ENCODE measurements around the gene PGBD4.

The PGBD4 gene

DNA sequence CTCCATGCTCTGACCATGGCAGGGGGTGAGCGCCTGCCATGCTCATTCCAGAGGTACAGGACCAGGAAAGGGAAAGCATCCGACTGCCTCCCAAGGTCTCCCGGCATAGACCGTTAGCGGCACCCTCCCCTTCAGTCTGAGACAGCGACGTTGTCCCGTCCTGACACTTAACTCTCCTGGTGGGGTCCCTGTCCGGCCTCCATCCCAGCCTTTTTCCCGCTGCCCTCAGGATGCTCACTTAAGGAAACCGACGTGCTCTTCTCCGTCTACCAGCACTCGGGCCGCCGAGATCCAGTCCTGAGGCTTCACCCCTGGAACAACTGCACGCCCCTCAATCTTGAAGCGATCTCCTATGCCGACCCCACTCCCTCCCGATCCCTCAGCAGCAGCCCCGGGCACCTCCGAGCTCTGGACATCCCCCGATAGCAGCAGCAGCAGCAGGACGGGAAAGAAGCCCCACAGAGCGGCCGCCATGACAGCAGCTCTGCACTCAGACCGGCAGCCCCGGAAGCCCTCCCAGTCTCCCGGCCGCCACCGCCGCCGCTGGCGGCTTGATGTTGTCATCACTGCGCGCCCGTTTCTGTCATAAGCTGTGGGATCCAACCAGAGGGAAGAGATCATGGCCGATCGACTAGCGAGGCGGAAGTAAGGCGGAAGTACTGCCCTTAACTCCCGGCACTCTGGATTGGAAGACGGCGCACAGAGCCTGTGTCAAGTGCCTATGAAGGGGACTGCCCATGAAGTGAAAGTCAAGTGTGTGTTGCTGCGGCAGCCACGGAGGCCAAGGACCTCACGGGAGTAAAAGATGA is at the start of gene PGBD4, which contains the start of gene EMC7:
TSS of gene PGBD4 (plus strand) at position 718 of the 809 bp plus-strand sequence. CDS start 449 bp downstream, outside the sequence.
TSS of gene EMC7 (minus strand) at position 497 of the 809 bp plus-strand sequence. CDS start at position 474, 23 bp downstream.
- Histone ChIP-seq H3K9ac (ENCODE audit: low read length) (peak within 1 kb of the TSS; percentile 93), H3K9me3 (ENCODE audit: control insufficient read depth, insufficient read depth, low read depth, low read length) (no peaks in the 10 kb centered on the region), H3K4me3 (ENCODE audit: low read depth, low read length) (peak within 1 kb of the TSS; percentile 98), H3K27ac (ENCODE audit: low read depth, low read length) (0 out of 2 replicates have a peak within 1 kb of the TSS, but pooled peaks have one; percentile 5), H3K27me3 (ENCODE audit: control insufficient read depth, insufficient read depth, low read length) (no peaks in the 10 kb centered on the region), H3K36me3 (ENCODE audit: control insufficient read depth, insufficient read depth, low read length) (no peaks in the 10 kb centered on the region), H3K4me1 (ENCODE audit: control insufficient read depth, insufficient read depth, low read length) (no peaks in the 10 kb centered on the region)

GRCh38 chr15:34054081-34054707 is 47.7 kb upstream of the PGBD4 start:
- H3K4me1 ChIP-seq (ENCODE audit: control insufficient read depth, insufficient read depth, low read length): no peaks in the 10 kb centered on the region
- no peaks in the 10 kb centered on the region for H3K36me3 ChIP-seq (ENCODE audit: control insufficient read depth, insufficient read depth, low read length)
- no peak overlapping the region for H3K9ac ChIP-seq (ENCODE audit: low read length)
- H3K27me3 ChIP-seq (ENCODE audit: control insufficient read depth, insufficient read depth, low read length): no peaks in the 10 kb centered on the region
- no peak overlapping the region for H3K27ac ChIP-seq (ENCODE audit: low read depth, low read length)
- H3K9me3 ChIP-seq (ENCODE audit: control insufficient read depth, insufficient read depth, low read depth, low read length): peaks cover 15% of the 10 kb centered on the region; the same call in 1 of the 2 replicates
- no peak overlapping the region for H3K4me3 ChIP-seq (ENCODE audit: low read depth, low read length)

DNA sequence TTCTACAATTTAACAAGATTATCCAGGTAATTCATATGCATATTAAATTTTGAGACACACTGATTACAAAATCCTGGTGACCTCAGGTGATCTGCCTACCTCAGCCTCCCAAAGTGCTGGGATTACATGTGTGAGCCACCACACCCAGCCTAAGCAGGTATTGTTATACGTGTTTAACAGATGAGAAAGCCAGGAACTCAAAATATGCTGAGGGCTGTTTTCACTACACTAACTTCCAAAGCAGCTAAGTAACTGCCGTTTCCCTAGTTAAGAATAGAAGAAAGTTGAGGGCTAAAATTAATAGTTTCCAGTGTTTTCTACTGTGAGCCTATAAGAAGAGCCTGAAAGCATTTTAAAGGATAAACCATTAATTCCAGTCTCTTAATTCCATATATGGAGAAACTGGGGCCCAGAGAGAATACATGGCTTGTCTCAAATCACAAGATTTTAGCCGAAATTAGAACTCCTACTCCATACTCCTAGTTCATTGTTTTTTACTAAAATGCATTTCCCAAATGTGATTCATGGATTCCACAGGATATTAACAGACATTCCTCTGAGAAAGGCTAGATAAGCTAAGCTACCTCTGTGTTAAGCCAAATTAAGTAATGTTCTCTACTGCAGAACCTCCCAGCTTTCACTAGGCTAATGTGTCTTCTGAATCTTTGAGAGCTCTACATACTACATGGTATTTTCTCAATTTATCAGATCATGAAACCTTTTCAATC is 45.9 kb upstream of the PGBD4 start:
- Histone ChIP-seq H3K27me3 (ENCODE audit: control insufficient read depth, insufficient read depth, low read length) (no peaks in the 10 kb centered on the region), H3K4me1 (ENCODE audit: control insufficient read depth, insufficient read depth, low read length) (no peaks in the 10 kb centered on the region), H3K9me3 (ENCODE audit: control insufficient read depth, insufficient read depth, low read depth, low read length) (peaks cover 5% of the 10 kb centered on the region; the same call in 1 of the 2 replicates), H3K4me3 (ENCODE audit: low read depth, low read length) (no peak overlapping the region), H3K36me3 (ENCODE audit: control insufficient read depth, insufficient read depth, low read length) (no peaks in the 10 kb centered on the region), H3K27ac (ENCODE audit: low read depth, low read length) (no peak overlapping the region), H3K9ac (ENCODE audit: low read length) (no peak overlapping the region)

- Histone ChIP-seq H3K27me3 (ENCODE audit: control insufficient read depth, insufficient read depth, low read length) (no peaks in the 10 kb centered on the region), H3K9me3 (ENCODE audit: control insufficient read depth, insufficient read depth, low read depth, low read length) (no peaks in the 10 kb centered on the region; the same call in 1 of the 2 replicates), H3K9ac (ENCODE audit: low read length) (no peak overlapping the region), H3K27ac (ENCODE audit: low read depth, low read length) (no peak overlapping the region), H3K36me3 (ENCODE audit: control insufficient read depth, insufficient read depth, low read length) (no peaks in the 10 kb centered on the region), H3K4me3 (ENCODE audit: low read depth, low read length) (no peak overlapping the region), H3K4me1 (ENCODE audit: control insufficient read depth, insufficient read depth, low read length) (no peaks in the 10 kb centered on the region)
Observed at GRCh38 chr15:34056911-34057310, 45.0 kb upstream of the PGBD4 start.

DNA sequence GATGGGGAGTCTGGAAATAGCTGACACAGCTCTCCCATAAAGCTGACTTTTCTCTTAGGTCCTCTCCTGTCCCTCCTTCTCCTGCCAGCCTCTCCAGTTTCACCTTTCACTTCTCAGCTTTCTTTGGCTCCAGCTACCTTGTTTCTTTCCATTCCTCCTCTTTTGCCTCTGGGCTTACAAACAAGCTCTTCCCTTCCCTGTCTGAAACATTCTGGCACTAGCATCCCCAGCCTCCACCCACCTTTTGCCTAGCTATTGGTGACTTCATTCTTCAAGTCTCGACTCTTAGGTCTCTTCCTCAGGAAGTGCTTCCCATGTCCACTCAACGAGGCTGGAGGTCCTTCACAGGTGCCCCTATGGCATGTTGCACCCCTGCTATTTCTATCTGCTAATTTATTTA is 42.4 kb upstream of the PGBD4 start:
- Histone ChIP-seq H3K36me3 (ENCODE audit: control insufficient read depth, insufficient read depth, low read length) (no peaks in the 10 kb centered on the region), H3K27ac (ENCODE audit: low read depth, low read length) (no peak overlapping the region), H3K4me3 (ENCODE audit: low read depth, low read length) (no peak overlapping the region), H3K9ac (ENCODE audit: low read length) (no peak overlapping the region), H3K9me3 (ENCODE audit: control insufficient read depth, insufficient read depth, low read depth, low read length) (no peaks in the 10 kb centered on the region; the same call in 1 of the 2 replicates), H3K27me3 (ENCODE audit: control insufficient read depth, insufficient read depth, low read length) (no peaks in the 10 kb centered on the region), H3K4me1 (ENCODE audit: control insufficient read depth, insufficient read depth, low read length) (no peaks in the 10 kb centered on the region)

GRCh38 chr15:34059946-34060345 is 41.9 kb upstream of the PGBD4 start:
- Histone ChIP-seq H3K27me3 (ENCODE audit: control insufficient read depth, insufficient read depth, low read length) (no peaks in the 10 kb centered on the region), H3K36me3 (ENCODE audit: control insufficient read depth, insufficient read depth, low read length) (no peaks in the 10 kb centered on the region), H3K9me3 (ENCODE audit: control insufficient read depth, insufficient read depth, low read depth, low read length) (no peaks in the 10 kb centered on the region), H3K4me3 (ENCODE audit: low read depth, low read length) (no peak overlapping the region), H3K4me1 (ENCODE audit: control insufficient read depth, insufficient read depth, low read length) (no peaks in the 10 kb centered on the region), H3K9ac (ENCODE audit: low read length) (no peak overlapping the region), H3K27ac (ENCODE audit: low read depth, low read length) (no peak overlapping the region)

DNA sequence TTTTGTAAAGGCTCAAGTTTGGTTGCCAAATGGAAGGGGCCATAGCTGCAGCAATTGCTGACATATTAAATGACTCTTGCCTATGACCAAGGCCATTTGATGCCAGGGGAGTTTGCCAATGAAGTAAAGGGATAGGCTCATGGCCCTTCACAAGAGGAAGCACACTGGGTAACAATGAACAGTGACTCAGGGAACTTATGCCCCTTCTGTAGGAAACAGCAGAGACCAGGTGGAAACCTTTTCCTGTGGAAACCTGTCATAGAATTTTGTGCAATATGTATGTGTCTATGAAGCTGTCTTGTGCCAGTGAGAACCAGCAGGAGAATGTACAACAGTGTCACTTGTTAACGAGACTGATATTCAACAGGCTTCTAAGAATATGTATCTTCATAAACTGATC is 37.4 kb upstream of the PGBD4 start:
- H3K9me3 ChIP-seq (ENCODE audit: control insufficient read depth, insufficient read depth, low read depth, low read length): no peaks in the 10 kb centered on the region
- no peaks in the 10 kb centered on the region for H3K27me3 ChIP-seq (ENCODE audit: control insufficient read depth, insufficient read depth, low read length)
- no peak overlapping the region for H3K9ac ChIP-seq (ENCODE audit: low read length)
- H3K4me3 ChIP-seq (ENCODE audit: low read depth, low read length): no peak overlapping the region
- H3K36me3 ChIP-seq (ENCODE audit: control insufficient read depth, insufficient read depth, low read length): no peaks in the 10 kb centered on the region
- H3K4me1 ChIP-seq (ENCODE audit: control insufficient read depth, insufficient read depth, low read length): no peaks in the 10 kb centered on the region
- no peak overlapping the region for H3K27ac ChIP-seq (ENCODE audit: low read depth, low read length)

DNA sequence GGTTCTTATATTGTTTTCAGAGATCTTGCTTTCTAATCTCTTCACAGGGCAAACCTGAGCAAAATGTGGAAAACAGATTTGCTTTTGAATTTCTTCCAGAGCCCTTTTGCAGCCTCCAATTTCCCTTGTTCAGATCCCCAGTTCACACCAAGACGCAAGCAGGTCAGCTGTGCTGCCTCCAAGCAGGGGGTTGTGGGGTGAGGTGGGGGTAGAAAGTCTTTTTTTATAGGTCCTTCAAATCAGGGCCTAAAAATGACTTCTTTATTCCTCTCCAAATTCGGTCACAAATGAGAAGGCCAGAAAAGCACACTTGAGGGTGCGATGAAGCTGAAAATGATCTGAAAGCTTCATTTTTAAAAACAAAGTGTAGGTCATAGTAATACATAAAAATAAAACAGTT is 36.6 kb upstream of the PGBD4 start:
- Histone ChIP-seq H3K4me3 (ENCODE audit: low read depth, low read length) (no peak overlapping the region), H3K27me3 (ENCODE audit: control insufficient read depth, insufficient read depth, low read length) (no peaks in the 10 kb centered on the region), H3K27ac (ENCODE audit: low read depth, low read length) (no peak overlapping the region), H3K9me3 (ENCODE audit: control insufficient read depth, insufficient read depth, low read depth, low read length) (no peaks in the 10 kb centered on the region), H3K9ac (ENCODE audit: low read length) (no peak overlapping the region), H3K4me1 (ENCODE audit: control insufficient read depth, insufficient read depth, low read length) (no peaks in the 10 kb centered on the region), H3K36me3 (ENCODE audit: control insufficient read depth, insufficient read depth, low read length) (no peaks in the 10 kb centered on the region)

GRCh38 chr15:34065941-34066340 is 35.9 kb upstream of the PGBD4 start:
- no peak overlapping the region for H3K9ac ChIP-seq (ENCODE audit: low read length)
- no peaks in the 10 kb centered on the region for H3K9me3 ChIP-seq (ENCODE audit: control insufficient read depth, insufficient read depth, low read depth, low read length)
- H3K27ac ChIP-seq (ENCODE audit: low read depth, low read length): no peak overlapping the region
- H3K4me3 ChIP-seq (ENCODE audit: low read depth, low read length): no peak overlapping the region
- no peaks in the 10 kb centered on the region for H3K36me3 ChIP-seq (ENCODE audit: control insufficient read depth, insufficient read depth, low read length)
- H3K27me3 ChIP-seq (ENCODE audit: control insufficient read depth, insufficient read depth, low read length): no peaks in the 10 kb centered on the region
- H3K4me1 ChIP-seq (ENCODE audit: control insufficient read depth, insufficient read depth, low read length): no peaks in the 10 kb centered on the region

DNA sequence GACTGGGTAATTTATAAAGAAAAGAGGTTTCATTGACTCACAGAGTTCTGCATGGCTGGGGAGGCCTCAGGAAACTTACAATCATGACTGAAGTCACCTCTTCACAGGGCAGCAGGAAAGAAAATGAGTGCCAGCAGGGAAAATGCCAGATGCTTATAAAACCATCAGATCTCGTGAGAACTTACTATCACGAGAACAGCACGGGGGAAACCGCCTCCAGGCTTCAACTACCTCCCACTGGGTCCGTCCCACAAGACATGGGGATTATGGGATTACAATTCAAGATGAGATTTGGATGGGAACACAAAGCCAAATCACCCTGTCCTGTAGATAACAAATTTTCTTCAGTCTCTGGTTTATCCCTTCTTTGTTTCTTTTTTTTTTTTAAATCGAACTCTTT is 31.9 kb upstream of the PGBD4 start:
- Histone ChIP-seq H3K27ac (ENCODE audit: low read depth, low read length) (no peak overlapping the region), H3K4me1 (ENCODE audit: control insufficient read depth, insufficient read depth, low read length) (no peaks in the 10 kb centered on the region), H3K9me3 (ENCODE audit: control insufficient read depth, insufficient read depth, low read depth, low read length) (no peaks in the 10 kb centered on the region), H3K27me3 (ENCODE audit: control insufficient read depth, insufficient read depth, low read length) (no peaks in the 10 kb centered on the region), H3K4me3 (ENCODE audit: low read depth, low read length) (no peak overlapping the region), H3K36me3 (ENCODE audit: control insufficient read depth, insufficient read depth, low read length) (no peaks in the 10 kb centered on the region), H3K9ac (ENCODE audit: low read length) (no peak overlapping the region)

- no peak overlapping the region for H3K4me3 ChIP-seq (ENCODE audit: low read depth, low read length)
- H3K27me3 ChIP-seq (ENCODE audit: control insufficient read depth, insufficient read depth, low read length): no peaks in the 10 kb centered on the region
- H3K27ac ChIP-seq (ENCODE audit: low read depth, low read length): no peak overlapping the region
- no peak overlapping the region for H3K9ac ChIP-seq (ENCODE audit: low read length)
- no peaks in the 10 kb centered on the region for H3K9me3 ChIP-seq (ENCODE audit: control insufficient read depth, insufficient read depth, low read depth, low read length)
- H3K36me3 ChIP-seq (ENCODE audit: control insufficient read depth, insufficient read depth, low read length): no peaks in the 10 kb centered on the region
- H3K4me1 ChIP-seq (ENCODE audit: control insufficient read depth, insufficient read depth, low read length): no peaks in the 10 kb centered on the region
Observed at GRCh38 chr15:34076785-34077184, 25.1 kb upstream of the PGBD4 start.

Measured in HUES6 (cell line).